NOMO-1 treated with dmso at 0.1 percent for 144 hours (cell line): ENCODE results near the gene THOP1.

Experiments
- DNase-seq: peaks from one replicate; lab custom pipeline; 2025; ENCODE audit not compliant: unreplicated experiment; lab: John Stamatoyannopoulos, UW

Gene THOP1

GRCh38 chr19:2785244-2785997 is at the start of gene THOP1:
Gene THOP1 (plus strand): TSS chr19:2785503. CDS start chr19:2785663, 160 bp downstream.
- DNase-seq, result peak; percentile 95

GRCh38 chr19:2736550-2737190 is 48.6 kb upstream of the THOP1 start:
- DNase-seq, result no peak

- peak; percentile 94 for DNase-seq
Observed at GRCh38 chr19:2739602-2740313, 45.5 kb upstream of the THOP1 start, which contains the start of gene SLC39A3. Gene SLC39A3 (minus strand): TSS chr19:2740017. CDS start chr19:2737257, 2,760 bp downstream.

GRCh38 chr19:2740314-2740656 is 45.0 kb upstream of the THOP1 start:
- DNase-seq, result no peak

DNA sequence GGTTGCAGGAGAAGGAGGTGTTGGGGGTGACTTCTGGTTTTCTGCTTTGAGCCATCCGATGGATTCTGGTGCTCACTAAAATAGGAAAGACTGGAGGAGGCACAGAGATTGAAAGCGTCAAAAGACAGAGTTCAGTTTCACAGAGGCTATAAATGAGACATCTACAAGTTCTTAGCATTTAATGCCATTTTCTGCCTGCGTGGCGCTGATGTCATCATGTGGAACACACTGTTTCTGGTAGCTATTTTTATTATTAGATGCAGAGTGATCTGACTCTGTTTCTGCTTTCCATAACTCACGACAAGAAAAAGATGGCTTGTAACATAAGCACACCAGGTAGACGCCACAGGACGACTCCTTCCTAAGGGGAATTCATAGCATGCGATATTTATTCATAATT is 42.2 kb upstream of the THOP1 start:
- DNase-seq, result no peak

- no peak for DNase-seq
Observed at GRCh38 chr19:2744113-2744512, 41.2 kb upstream of the THOP1 start.

- no peak for DNase-seq
Observed at GRCh38 chr19:2747349-2747748, 38.0 kb upstream of the THOP1 start.

DNA sequence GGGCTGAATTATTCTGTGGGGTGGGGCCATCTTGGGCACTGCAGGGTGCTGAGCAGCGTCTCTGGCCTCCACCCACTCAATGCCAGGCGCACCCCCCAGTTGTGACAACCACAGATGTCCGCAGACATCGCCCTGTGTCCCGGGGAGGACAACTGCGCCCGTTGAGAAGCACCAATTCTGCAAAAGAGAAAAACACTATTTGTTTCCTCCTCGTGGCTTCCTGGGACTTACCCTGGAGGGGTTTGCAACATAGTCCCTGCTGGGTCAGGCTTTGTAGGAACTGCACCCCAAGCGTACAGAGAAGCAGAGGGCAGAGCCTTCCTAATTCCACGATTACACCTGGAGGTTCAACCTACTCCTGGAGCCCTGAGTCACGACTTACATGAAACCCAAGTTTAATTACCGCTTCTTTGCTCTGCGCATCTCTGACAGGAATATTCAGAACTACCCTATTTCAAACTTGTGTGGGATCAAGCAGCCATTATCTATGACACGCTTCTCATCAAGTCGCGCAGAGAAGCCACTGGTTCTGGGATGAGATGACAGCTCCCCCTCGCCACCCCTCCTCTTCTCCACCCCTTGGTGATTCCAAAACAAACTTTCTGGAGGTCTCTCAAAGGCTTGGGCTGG is 34.4 kb upstream of the THOP1 start:
- DNase-seq, result no peak

- DNase-seq, result no peak
Observed at GRCh38 chr19:2751438-2751830, 33.9 kb upstream of the THOP1 start.

GRCh38 chr19:2754659-2755447 is 30.4 kb upstream of the THOP1 start:
- no peak for DNase-seq

GRCh38 chr19:2755448-2755705 is 29.9 kb upstream of the THOP1 start:
- no peak for DNase-seq

DNA sequence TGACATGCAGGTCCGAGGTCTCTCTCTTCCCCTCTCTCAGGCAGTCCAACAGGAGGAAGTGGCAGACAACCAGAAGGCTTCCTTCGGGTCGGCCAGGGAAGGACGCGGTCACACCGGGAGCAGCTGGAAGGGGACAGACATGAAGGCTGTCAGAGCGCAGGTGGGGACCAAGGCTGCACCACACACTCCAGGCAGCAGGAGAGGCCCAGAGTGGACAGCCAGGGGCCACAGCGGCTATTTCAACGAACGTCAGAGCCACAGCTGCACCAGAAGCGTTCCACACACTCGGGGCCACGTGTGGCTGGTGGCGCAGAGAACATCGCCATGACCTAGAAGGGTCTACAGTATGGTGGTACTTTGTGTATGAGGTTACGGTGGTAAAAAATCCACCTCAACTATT is 29.5 kb upstream of the THOP1 start:
- DNase-seq, result no peak

- no peak for DNase-seq
Observed at GRCh38 chr19:2756477-2756876, 28.8 kb upstream of the THOP1 start.

GRCh38 chr19:2756921-2757881 is 28.1 kb upstream of the THOP1 start:
- DNase-seq, result no peak

DNA sequence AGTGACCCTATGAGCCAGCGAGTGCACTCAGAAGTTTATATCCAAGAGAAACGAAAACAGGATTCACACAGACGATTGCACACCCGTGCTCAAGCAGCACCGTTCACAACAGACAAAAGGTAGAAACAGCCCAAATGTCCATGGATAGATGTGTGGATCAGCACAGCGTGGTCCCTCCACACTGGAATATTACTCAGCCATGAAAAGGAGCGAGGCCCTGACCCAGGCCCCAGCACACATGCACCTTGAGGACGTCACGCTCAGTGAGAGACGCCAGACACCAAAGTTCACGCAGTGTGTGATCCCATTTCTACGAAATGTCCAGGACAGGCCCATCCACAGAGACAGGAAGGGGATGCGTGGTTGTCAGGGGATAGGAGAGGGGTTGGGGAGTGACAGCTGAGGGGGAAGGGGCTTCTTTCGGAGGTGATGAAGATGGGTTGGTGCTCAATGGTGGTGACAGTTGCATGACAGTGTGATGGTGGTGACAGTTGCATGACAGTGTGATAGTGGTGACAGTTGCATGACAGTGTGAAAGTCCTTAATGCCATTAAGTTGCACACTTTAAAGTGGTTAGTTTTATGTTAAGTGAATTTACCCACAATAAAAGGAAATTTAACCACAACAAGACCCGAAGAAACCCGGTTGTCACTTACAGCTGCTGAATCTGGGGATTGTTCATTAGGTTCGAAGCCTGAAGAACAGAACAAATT is 26.5 kb upstream of the THOP1 start:
- no peak for DNase-seq

- DNase-seq, result no peak
Observed at GRCh38 chr19:2759362-2759761, 25.9 kb upstream of the THOP1 start.

- DNase-seq, result no peak
Observed at GRCh38 chr19:2759965-2760364, 25.3 kb upstream of the THOP1 start.

- no peak for DNase-seq
Observed at GRCh38 chr19:2761309-2761677, 24.0 kb upstream of the THOP1 start.
